Nephron progenitor cell (in vitro differentiated cells): ENCODE measurements around the gene SSBP3.

ENCODE experiments used
- DNase-seq: peaks from one replicate; pipeline ENCODE4 v3.0.0; 2021
- H3K27ac Mint-ChIP-seq: 2 replicates; pipeline ENCODE4 v1.8.0; 2021; ENCODE audit warnings: mild to moderate bottlenecking, moderate library complexity, mixed read lengths
- H3K27me3 Mint-ChIP-seq: 2 replicates; pipeline ENCODE4 v1.8.0; 2021; ENCODE audit warnings: mild to moderate bottlenecking, low read depth, mixed read lengths; ENCODE audit not compliant: poor library complexity
- H3K36me3 Mint-ChIP-seq: 2 replicates; pipeline ENCODE4 v1.8.0; 2021; ENCODE audit warnings: low read depth, mixed read lengths
- H3K4me1 Mint-ChIP-seq: 2 replicates; pipeline ENCODE4 v1.8.0; 2021; ENCODE audit warnings: mixed read lengths
- H3K4me3 Mint-ChIP-seq: 2 replicates; pipeline ENCODE4 v1.8.0; 2021; ENCODE audit warnings: mild to moderate bottlenecking, moderate library complexity, mixed read lengths
- H3K9me3 Mint-ChIP-seq: 2 replicates; pipeline ENCODE4 v1.8.0; 2021; ENCODE audit warnings: mild to moderate bottlenecking, moderate library complexity, mixed read lengths
- TF ChIP-seq, protein P1 (sequence below): fragments of 200-600 bp; sonication (generic); IDR thresholded peaks from 2 replicates; pipeline ENCODE4 v1.5.0; 2021; ENCODE audit warnings: antibody characterized with exemption

Gene SSBP3

DNA sequence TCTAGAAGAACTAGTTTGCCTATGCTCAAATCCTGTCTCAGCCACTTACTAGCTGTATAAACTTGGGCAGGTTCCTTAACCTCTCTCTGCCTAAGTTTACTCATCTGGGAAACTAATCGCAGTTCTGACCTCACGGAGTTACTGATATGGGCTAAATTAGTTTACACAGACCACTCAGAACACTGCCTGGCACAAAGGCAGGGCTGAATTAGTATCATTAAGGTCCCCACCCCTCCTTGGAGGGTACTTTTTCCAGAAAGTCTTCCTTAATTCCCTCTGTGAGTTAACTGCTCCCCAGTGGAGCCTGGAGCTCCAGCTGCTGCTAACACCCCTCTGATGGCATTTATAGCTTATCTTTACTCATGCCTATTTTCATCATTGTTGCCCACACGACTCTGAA, 40.3 kb downstream of the SSBP3 start:
- peak overlapping the region; percentile 81 for H3K27ac Mint-ChIP-seq
- no peaks in the 10 kb centered on the region for H3K9me3 Mint-ChIP-seq
- H3K36me3 Mint-ChIP-seq = peaks cover 26% of the 10 kb centered on the region
- H3K4me3 Mint-ChIP-seq = no peak overlapping the region
- H3K27me3 Mint-ChIP-seq = no peaks in the 10 kb centered on the region
- TF ChIP-seq, protein P1, sequence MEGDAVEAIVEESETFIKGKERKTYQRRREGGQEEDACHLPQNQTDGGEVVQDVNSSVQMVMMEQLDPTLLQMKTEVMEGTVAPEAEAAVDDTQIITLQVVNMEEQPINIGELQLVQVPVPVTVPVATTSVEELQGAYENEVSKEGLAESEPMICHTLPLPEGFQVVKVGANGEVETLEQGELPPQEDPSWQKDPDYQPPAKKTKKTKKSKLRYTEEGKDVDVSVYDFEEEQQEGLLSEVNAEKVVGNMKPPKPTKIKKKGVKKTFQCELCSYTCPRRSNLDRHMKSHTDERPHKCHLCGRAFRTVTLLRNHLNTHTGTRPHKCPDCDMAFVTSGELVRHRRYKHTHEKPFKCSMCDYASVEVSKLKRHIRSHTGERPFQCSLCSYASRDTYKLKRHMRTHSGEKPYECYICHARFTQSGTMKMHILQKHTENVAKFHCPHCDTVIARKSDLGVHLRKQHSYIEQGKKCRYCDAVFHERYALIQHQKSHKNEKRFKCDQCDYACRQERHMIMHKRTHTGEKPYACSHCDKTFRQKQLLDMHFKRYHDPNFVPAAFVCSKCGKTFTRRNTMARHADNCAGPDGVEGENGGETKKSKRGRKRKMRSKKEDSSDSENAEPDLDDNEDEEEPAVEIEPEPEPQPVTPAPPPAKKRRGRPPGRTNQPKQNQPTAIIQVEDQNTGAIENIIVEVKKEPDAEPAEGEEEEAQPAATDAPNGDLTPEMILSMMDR = no peak
- H3K4me1 Mint-ChIP-seq = peaks cover 80% of the 10 kb centered on the region
- DNase-seq = no peak

DNA sequence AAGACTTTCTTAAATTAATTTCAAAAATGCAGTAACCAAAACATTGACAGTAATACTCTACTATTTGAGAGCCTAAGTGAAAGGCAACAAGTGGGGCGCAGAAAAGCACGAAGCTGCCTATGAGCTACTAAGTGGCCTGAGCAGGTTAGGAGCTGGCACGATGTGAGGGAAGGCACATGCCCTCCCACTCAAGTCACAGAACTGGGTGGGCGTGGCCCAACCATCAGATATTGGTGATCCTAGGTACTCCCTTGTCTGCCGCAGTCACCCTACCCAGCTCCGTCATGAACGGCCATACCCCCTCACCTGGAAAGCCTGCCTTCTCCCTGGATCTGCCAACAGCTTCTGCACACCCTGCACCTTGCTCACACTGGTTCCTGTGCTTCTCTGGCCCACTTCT, 40.8 kb downstream of the SSBP3 start:
- TF ChIP-seq, protein P1 = no peak
- peaks cover 21% of the 10 kb centered on the region for H3K36me3 Mint-ChIP-seq
- no peak overlapping the region for H3K4me3 Mint-ChIP-seq
- no peak for DNase-seq
- peaks cover 76% of the 10 kb centered on the region for H3K4me1 Mint-ChIP-seq
- no peaks in the 10 kb centered on the region for H3K9me3 Mint-ChIP-seq
- H3K27ac Mint-ChIP-seq = peak overlapping the region; percentile 66
- H3K27me3 Mint-ChIP-seq = no peaks in the 10 kb centered on the region

DNA sequence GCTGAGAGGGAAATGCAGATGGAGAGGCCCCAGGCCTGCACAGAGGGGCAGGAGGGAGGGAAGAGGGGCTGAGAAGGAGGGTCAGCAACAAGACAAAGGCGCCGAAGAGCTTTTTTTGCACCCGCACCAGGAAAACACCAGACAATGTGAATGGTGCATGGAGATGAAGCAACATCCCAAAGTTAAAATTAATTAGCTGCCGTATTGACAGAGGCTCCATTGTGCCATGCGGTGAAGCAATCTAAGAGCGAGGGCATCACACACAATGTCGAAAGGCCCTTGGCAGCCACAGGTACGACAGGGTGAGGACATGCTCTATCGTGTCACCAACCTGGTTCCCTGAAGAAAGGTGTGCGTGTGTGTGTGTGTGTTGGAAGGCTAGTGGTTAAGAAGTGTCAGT, 41.2 kb downstream of the SSBP3 start:
- TF ChIP-seq, protein P1 = no peak
- peaks cover 75% of the 10 kb centered on the region for H3K4me1 Mint-ChIP-seq
- no peak overlapping the region for H3K4me3 Mint-ChIP-seq

DNA sequence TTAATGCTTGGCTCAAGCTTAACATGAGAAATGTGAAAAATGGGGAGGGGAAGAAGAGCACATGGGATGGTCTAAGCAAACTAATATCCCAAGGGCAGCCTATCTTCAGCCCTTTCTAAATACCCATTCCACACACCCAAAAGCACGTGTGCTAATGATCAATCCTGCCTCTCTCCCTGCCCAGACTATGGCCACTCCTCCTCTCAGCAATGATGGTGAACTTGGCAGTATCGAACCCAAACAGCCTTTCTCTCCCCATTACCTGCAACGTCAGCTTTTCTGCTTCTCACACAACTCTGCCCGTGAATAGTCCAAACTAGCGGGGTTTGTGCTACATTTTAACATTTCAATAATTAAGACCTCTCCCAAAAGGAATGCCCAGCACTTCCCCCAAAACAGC, 41.6 kb downstream of the SSBP3 start:
- Mint-ChIP-seq H3K4me3 (no peak overlapping the region), H3K36me3 (peaks cover 16% of the 10 kb centered on the region), H3K27ac (peak overlapping the region; percentile 95)

More for the DNA sequence above, 41.2 kb downstream of the SSBP3 start:
- H3K27me3 Mint-ChIP-seq = no peaks in the 10 kb centered on the region
- peaks cover 17% of the 10 kb centered on the region for H3K36me3 Mint-ChIP-seq
- H3K9me3 Mint-ChIP-seq = no peaks in the 10 kb centered on the region
- no peak for DNase-seq
- H3K27ac Mint-ChIP-seq = peak overlapping the region; percentile 95

DNA sequence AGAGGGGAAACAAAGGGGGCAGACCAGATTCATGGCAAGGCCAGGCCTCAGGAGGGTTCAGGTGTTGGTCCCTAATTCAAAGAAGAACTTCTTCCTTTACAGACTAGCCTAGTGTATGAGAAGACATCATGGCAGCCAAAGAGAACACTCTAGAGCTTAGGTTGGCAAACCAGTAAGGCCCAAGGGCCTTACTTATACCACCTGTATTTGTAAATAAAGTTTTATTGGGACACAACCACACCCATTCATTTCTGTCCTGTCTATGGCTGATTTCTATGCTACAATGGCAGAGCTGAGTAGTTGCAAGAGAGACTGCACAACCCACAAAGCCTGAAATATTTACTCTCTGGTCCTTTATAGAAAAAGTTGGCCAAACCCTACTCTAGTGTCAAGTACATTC, 42.3 kb downstream of the SSBP3 start:
- no peak overlapping the region for H3K4me3 Mint-ChIP-seq
- no peak overlapping the region for H3K27ac Mint-ChIP-seq
- peaks cover 16% of the 10 kb centered on the region for H3K36me3 Mint-ChIP-seq
- TF ChIP-seq, protein P1 = no peak
- no peak for DNase-seq
- H3K4me1 Mint-ChIP-seq = peaks cover 76% of the 10 kb centered on the region
- no peaks in the 10 kb centered on the region for H3K9me3 Mint-ChIP-seq
- H3K27me3 Mint-ChIP-seq = no peaks in the 10 kb centered on the region

More for the DNA sequence above, 41.6 kb downstream of the SSBP3 start:
- Mint-ChIP-seq H3K4me1 (peaks cover 75% of the 10 kb centered on the region), H3K9me3 (no peaks in the 10 kb centered on the region), H3K27me3 (no peaks in the 10 kb centered on the region)
- no peak for DNase-seq
- TF ChIP-seq, protein P1 = no peak

DNA sequence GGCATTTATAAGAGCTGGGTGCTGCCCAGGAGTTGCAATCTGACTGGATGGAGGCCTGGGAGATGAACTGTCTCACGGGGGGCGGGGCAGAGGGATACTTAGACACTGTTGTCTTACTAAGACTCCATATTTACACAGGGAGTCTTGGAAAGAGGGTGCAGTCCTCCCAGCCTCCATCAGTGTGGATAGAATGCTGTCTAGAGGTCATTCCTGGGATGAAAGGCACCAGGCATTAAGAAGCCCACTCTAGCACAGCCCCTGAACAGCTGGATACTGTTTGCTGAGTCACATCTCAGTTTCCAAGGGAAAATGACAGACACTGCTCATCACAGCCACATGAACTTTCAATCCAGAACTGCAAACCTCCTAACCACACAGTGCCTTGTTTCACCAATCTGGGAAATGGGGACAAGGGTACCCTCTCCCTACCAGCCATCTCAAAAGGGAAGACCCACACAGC, 43.3 kb downstream of the SSBP3 start:
- Mint-ChIP-seq H3K9me3 (no peaks in the 10 kb centered on the region), H3K36me3 (peaks cover 17% of the 10 kb centered on the region), H3K4me1 (peaks cover 86% of the 10 kb centered on the region), H3K27me3 (no peaks in the 10 kb centered on the region), H3K27ac (peak overlapping the region; percentile 94), H3K4me3 (no peak overlapping the region)
- TF ChIP-seq, protein P1 = no peak
- DNase-seq = no peak
